Breast epithelium (tissue), 3 donors: ENCODE data around the gene RC3H1.

Experiments
- POLR2A ChIP-seq: fragments of 450-650 bp; IDR thresholded peaks from one replicate; pipeline ENCODE4 v1.6.1; 2016; ENCODE audit warnings: antibody characterized with exemption, mild to moderate bottlenecking, moderate library complexity
- POLR2AphosphoS5 ChIP-seq, 3 donors: sonication (generic); formaldehyde crosslinking; IDR thresholded peaks; one replicate each; pipeline ENCODE4 v1.6.1; 2017; ENCODE audit warnings: antibody characterized with exemption in 3 of 3
- TF ChIP-seq, protein P1 (sequence below), 3 donors: fragments of 450-650 bp; IDR thresholded peaks; one replicate each; pipeline ENCODE4 v1.5.1; 2016 to 2017; ENCODE audit warnings: antibody characterized with exemption in 3 of 3, mild to moderate bottlenecking in 3 of 3, moderate library complexity in 3 of 3

DNA sequence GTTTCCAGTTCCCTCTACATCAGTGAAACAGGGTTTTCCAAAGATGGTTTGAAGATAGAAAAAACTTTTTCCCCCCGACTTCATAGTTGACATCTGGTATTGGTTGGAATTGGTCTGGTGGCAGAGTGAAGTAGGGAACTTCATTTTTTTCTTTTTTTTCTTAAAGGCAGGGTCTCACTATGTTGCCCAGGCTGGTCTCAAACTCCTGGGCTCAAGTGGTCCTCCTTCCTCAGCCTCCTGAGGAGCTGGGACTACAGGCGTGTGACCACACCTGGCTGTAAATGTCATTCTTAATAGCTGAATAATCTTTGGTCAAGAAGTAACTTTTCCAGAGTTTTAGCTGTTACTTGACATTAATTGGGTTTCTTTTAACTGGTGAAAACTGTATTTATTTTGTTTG, 132.3 kb downstream of the RC3H1 start:
- TF ChIP-seq, protein P1, sequence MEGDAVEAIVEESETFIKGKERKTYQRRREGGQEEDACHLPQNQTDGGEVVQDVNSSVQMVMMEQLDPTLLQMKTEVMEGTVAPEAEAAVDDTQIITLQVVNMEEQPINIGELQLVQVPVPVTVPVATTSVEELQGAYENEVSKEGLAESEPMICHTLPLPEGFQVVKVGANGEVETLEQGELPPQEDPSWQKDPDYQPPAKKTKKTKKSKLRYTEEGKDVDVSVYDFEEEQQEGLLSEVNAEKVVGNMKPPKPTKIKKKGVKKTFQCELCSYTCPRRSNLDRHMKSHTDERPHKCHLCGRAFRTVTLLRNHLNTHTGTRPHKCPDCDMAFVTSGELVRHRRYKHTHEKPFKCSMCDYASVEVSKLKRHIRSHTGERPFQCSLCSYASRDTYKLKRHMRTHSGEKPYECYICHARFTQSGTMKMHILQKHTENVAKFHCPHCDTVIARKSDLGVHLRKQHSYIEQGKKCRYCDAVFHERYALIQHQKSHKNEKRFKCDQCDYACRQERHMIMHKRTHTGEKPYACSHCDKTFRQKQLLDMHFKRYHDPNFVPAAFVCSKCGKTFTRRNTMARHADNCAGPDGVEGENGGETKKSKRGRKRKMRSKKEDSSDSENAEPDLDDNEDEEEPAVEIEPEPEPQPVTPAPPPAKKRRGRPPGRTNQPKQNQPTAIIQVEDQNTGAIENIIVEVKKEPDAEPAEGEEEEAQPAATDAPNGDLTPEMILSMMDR (IDR thresholded peaks at IDR 0.05) = no peak
- TF ChIP-seq POLR2AphosphoS5 (IDR thresholded peaks at IDR 0.05) (no peak), POLR2A (no peak)
